Mesenchymal stem cell (in vitro differentiated cells and primary cell): ENCODE data around the gene GPX6.

Experiments
- DNase-seq: peaks from one replicate; pipeline ENCODE4 v3.0.0-alpha.2; 2013
- H2AFZ ChIP-seq: one replicate; pipeline ENCODE4 v1.6.1; 2013; ENCODE audit warnings: low read depth, mild to moderate bottlenecking, control low read depth, inconsistent platforms, low read length, moderate library complexity
- H2AK5ac ChIP-seq: 2 replicates; pipeline ENCODE4 v1.6.1; 2013; ENCODE audit warnings: low read length, moderate library complexity, mild to moderate bottlenecking, inconsistent platforms; ENCODE audit not compliant: severe bottlenecking
- H2BK120ac ChIP-seq: one replicate; pipeline ENCODE4 v1.6.1; 2013; ENCODE audit warnings: low read depth, mild to moderate bottlenecking, inconsistent platforms, low read length, moderate library complexity
- H2BK12ac ChIP-seq, 2 experiments: one replicate each; pipeline ENCODE4 v1.6.1; 2013; ENCODE audit warnings: inconsistent platforms in 2 of 2, low read length in 2 of 2, mild to moderate bottlenecking in 2 of 2, moderate library complexity in 2 of 2, control low read depth in 1 of 2
- H2BK15ac ChIP-seq: one replicate; pipeline ENCODE4 v1.6.1; 2013; ENCODE audit warnings: mild to moderate bottlenecking, low read depth, inconsistent platforms; ENCODE audit not compliant: poor library complexity, severe bottlenecking
- H2BK5ac ChIP-seq: 2 replicates; pipeline ENCODE4 v1.6.1; 2013; ENCODE audit warnings: low read depth, mild to moderate bottlenecking, low read length, control low read depth, inconsistent platforms; ENCODE audit not compliant: poor library complexity, severe bottlenecking
- H3K14ac ChIP-seq, 2 experiments: one replicate each; pipeline ENCODE4 v1.6.1; 2013; ENCODE audit warnings: inconsistent platforms in 2 of 2, low read length in 2 of 2, control low read depth in 1 of 2, mild to moderate bottlenecking in 1 of 2, moderate library complexity in 1 of 2
- H3K18ac ChIP-seq, 2 experiments: one replicate each; pipeline ENCODE4 v1.6.1; 2013; ENCODE audit warnings: inconsistent platforms in 2 of 2, low read length in 2 of 2, control low read depth in 1 of 2, low read depth in 1 of 2, mild to moderate bottlenecking in 1 of 2
- H3K23ac ChIP-seq, 2 experiments: one replicate each; pipeline ENCODE4 v1.6.1; 2013; ENCODE audit warnings: inconsistent platforms in 2 of 2, low read length in 2 of 2, mild to moderate bottlenecking in 2 of 2, moderate library complexity in 2 of 2, control low read depth in 1 of 2
- H3K27ac ChIP-seq: 2 replicates; pipeline ENCODE4 v1.5.1; 2013; ENCODE audit warnings: mild to moderate bottlenecking, moderate library complexity, low read length, control low read depth, inconsistent platforms; ENCODE audit not compliant: poor library complexity, severe bottlenecking
- H3K27me3 ChIP-seq, 2 experiments: 2 replicates each; pipeline versions ENCODE4 v1.6.1 to v1.7.0; 2013; ENCODE audit warnings: low read length in 2 of 2, mild to moderate bottlenecking in 2 of 2, moderate library complexity in 2 of 2, control low read depth in 1 of 2, inconsistent platforms in 1 of 2; ENCODE audit not compliant: control insufficient read depth in 1 of 2, insufficient read depth in 1 of 2
- H3K36me3 ChIP-seq, 2 experiments: 2 replicates each; pipeline versions ENCODE4 v1.6.1 to v1.7.0; 2013; ENCODE audit warnings: low read length in 2 of 2, control low read depth in 1 of 2, inconsistent platforms in 1 of 2, low read depth in 1 of 2, mild to moderate bottlenecking in 1 of 2; ENCODE audit not compliant: insufficient read depth in 2 of 2, control insufficient read depth in 1 of 2
- H3K4ac ChIP-seq, 2 experiments: one replicate each; pipeline ENCODE4 v1.6.1; 2013; ENCODE audit warnings: inconsistent platforms in 2 of 2, low read length in 2 of 2, mild to moderate bottlenecking in 2 of 2, moderate library complexity in 2 of 2, control low read depth in 1 of 2, low read depth in 1 of 2
- H3K4me1 ChIP-seq: 2 replicates; pipeline ENCODE4 v1.6.1; 2013; ENCODE audit warnings: low read depth, low read length, control low read depth; ENCODE audit not compliant: control insufficient read depth, insufficient read depth
- H3K4me2 ChIP-seq: 2 replicates; pipeline ENCODE4 v1.6.1; 2013; ENCODE audit warnings: low read length, mild to moderate bottlenecking, inconsistent platforms; ENCODE audit not compliant: poor library complexity, severe bottlenecking
- H3K4me3 ChIP-seq, 2 experiments: 2 replicates each; pipeline versions ENCODE4 v1.5.1 to v1.7.0; 2013; ENCODE audit warnings: low read length in 2 of 2, mild to moderate bottlenecking in 2 of 2, control low read depth in 1 of 2, low read depth in 1 of 2; ENCODE audit not compliant: insufficient read depth in 1 of 2
- H3K79me1 ChIP-seq: replicated peaks from 2 replicates; pipeline ENCODE4 v1.6.1; 2013; ENCODE audit warnings: mild to moderate bottlenecking, control low read depth, low read length, inconsistent platforms; ENCODE audit not compliant: poor library complexity, severe bottlenecking
- H3K9ac ChIP-seq: 2 replicates; pipeline ENCODE4 v1.7.0; 2013; ENCODE audit warnings: mild to moderate bottlenecking, low read length, moderate library complexity
- H3K9me3 ChIP-seq: 2 replicates; pipeline ENCODE4 v1.7.0; 2013; ENCODE audit warnings: mild to moderate bottlenecking, low read length; ENCODE audit not compliant: control insufficient read depth
- H4K8ac ChIP-seq: one replicate; pipeline ENCODE4 v1.6.1; 2013; ENCODE audit warnings: inconsistent platforms, mild to moderate bottlenecking, low read length, moderate library complexity
- H4K91ac ChIP-seq: one replicate; pipeline ENCODE4 v1.6.1; 2013; ENCODE audit warnings: mild to moderate bottlenecking, low read length, inconsistent platforms
- WGBS: methylation state at CpG from one replicate; pipeline ENCODE4 v1.1.7; 2013; ENCODE audit warnings: mixed read lengths; 5-methylcytosine and 5-hydroxymethylcytosine counted together

The GPX6 gene

GRCh38 chr6:28537509-28538140 lies 22.0 kb upstream of the GPX6 start:
- H3K18ac ChIP-seq, result no peak overlapping the region
- H4K91ac ChIP-seq, result no peak overlapping the region
- no peaks in the 10 kb centered on the region for H3K36me3 ChIP-seq
- no peak overlapping the region for H3K27ac ChIP-seq
- H2BK120ac ChIP-seq, result no peak overlapping the region
- DNase-seq, result no peak
- H3K79me1 ChIP-seq, result no peaks in the 10 kb centered on the region
- no peak overlapping the region for H2BK5ac ChIP-seq
- H2AK5ac ChIP-seq, result no peak overlapping the region
- H3K9me3 ChIP-seq, result no peaks in the 10 kb centered on the region
- no peak overlapping the region for H4K8ac ChIP-seq
- H3K4me1 ChIP-seq, result peaks cover 1% of the 10 kb centered on the region
- no peak overlapping the region for H2BK12ac ChIP-seq
- peak overlapping the region; percentile 8 for H2AFZ ChIP-seq
- no peak overlapping the region for H3K4me2 ChIP-seq
- H3K27me3 ChIP-seq, result peaks cover 22 to 42% of the 10 kb centered on the region in 2 experiments
- WGBS, result 34% methylated on average over 22 of the region's 22 CpGs
- no peak overlapping the region for H3K4ac ChIP-seq
- no peak overlapping the region for H2BK15ac ChIP-seq
- peak overlapping the region in 1 of 2 experiments; percentile 70 for H3K4me3 ChIP-seq
- H3K23ac ChIP-seq, result no peak overlapping the region
- H3K14ac ChIP-seq, result no peak overlapping the region
- no peak overlapping the region for H3K9ac ChIP-seq

- Histone ChIP-seq H3K9me3 (no peaks in the 10 kb centered on the region), H3K4ac (no peak overlapping the region), H3K27ac (no peak overlapping the region), H2BK5ac (no peak overlapping the region), H3K23ac (no peak overlapping the region), H3K4me3 (peak overlapping the region in 1 of 2 experiments; percentile 70), H3K9ac (no peak overlapping the region), H3K4me1 (no peaks in the 10 kb centered on the region), H4K8ac (no peak overlapping the region), H4K91ac (no peak overlapping the region), H3K27me3 (peaks cover 22 to 44% of the 10 kb centered on the region in 2 experiments), H2BK120ac (no peak overlapping the region), H3K79me1 (no peaks in the 10 kb centered on the region), H2BK12ac (no peak overlapping the region), H3K4me2 (no peak overlapping the region), H3K14ac (no peak overlapping the region), H2AFZ (peak overlapping the region; percentile 51), H2AK5ac (no peak overlapping the region), H2BK15ac (no peak overlapping the region), H3K36me3 (no peaks in the 10 kb centered on the region), H3K18ac (no peak overlapping the region)
- DNase-seq, result no peak
- 34% methylated on average over 16 of the region's 18 CpGs for WGBS
Observed at GRCh38 chr6:28537065-28537464, 21.5 kb upstream of the GPX6 start.

- Histone ChIP-seq H3K36me3 (no peaks in the 10 kb centered on the region), H3K4ac (no peak overlapping the region), H3K4me1 (no peaks in the 10 kb centered on the region), H3K4me2 (no peak overlapping the region), H3K27me3 (peaks cover 22 to 44% of the 10 kb centered on the region in 2 experiments), H3K18ac (no peak overlapping the region), H3K4me3 (no peak overlapping the region), H3K27ac (no peak overlapping the region), H2BK5ac (no peak overlapping the region), H2BK120ac (no peak overlapping the region), H3K14ac (no peak overlapping the region), H3K9ac (no peak overlapping the region), H2AFZ (no peak overlapping the region), H3K79me1 (no peaks in the 10 kb centered on the region), H4K91ac (no peak overlapping the region), H2AK5ac (no peak overlapping the region), H2BK12ac (no peak overlapping the region), H4K8ac (no peak overlapping the region), H3K23ac (no peak overlapping the region), H2BK15ac (no peak overlapping the region), H3K9me3 (no peaks in the 10 kb centered on the region)
- no peak for DNase-seq
- WGBS, result 86% methylated on average over 2 of the region's 2 CpGs
Observed at GRCh38 chr6:28534875-28535274, 19.3 kb upstream of the GPX6 start.

GRCh38 chr6:28534306-28534705 lies 18.7 kb upstream of the GPX6 start:
- Histone ChIP-seq H2BK12ac (no peak overlapping the region), H2BK120ac (no peak overlapping the region), H2BK5ac (no peak overlapping the region), H3K23ac (no peak overlapping the region), H3K4me1 (no peaks in the 10 kb centered on the region), H3K18ac (no peak overlapping the region), H3K27me3 (peaks cover 22 to 40% of the 10 kb centered on the region in 2 experiments), H3K9me3 (no peaks in the 10 kb centered on the region), H3K4me2 (no peak overlapping the region), H2AK5ac (no peak overlapping the region), H3K4me3 (no peak overlapping the region), H3K79me1 (no peaks in the 10 kb centered on the region), H3K4ac (no peak overlapping the region), H3K36me3 (no peaks in the 10 kb centered on the region), H3K14ac (no peak overlapping the region), H2BK15ac (no peak overlapping the region), H4K8ac (no peak overlapping the region), H3K27ac (no peak overlapping the region), H4K91ac (no peak overlapping the region), H2AFZ (no peak overlapping the region), H3K9ac (no peak overlapping the region)
- 51% methylated on average over 3 of the region's 3 CpGs for WGBS
- DNase-seq, result no peak
